ENCODE results near the gene TLE1.
"Not testable (repeated sequence)": the region's sequence is repeated elsewhere in the genome, so short reads cannot be mapped to it uniquely, and the experiment has no call there.

Gene TLE1

GRCh38 chr9:81716409-81716808, 27.1 kb upstream of the TLE1 start:
- Histone ChIP-seq H3K9ac (ENCODE audit: low read length) (no peak overlapping the region), H3K27ac (ENCODE audit: low read length) (no peak overlapping the region), H3K27me3 (ENCODE audit: control insufficient read depth, insufficient read depth, low read length) (no peaks in the 10 kb centered on the region), H3K4me3 (ENCODE audit: low read length) (no peak overlapping the region), H3K9me3 (ENCODE audit: control insufficient read depth, low read depth, low read length) (no peaks in the 10 kb centered on the region), H3K36me3 (ENCODE audit: control insufficient read depth, low read depth, low read length) (no peaks in the 10 kb centered on the region), H3K4me1 (ENCODE audit: control insufficient read depth, low read depth, low read length) (peaks cover 25% of the 10 kb centered on the region)

GRCh38 chr9:81705578-81705977, 16.2 kb upstream of the TLE1 start:
- Histone ChIP-seq H3K9me3 (ENCODE audit: control insufficient read depth, low read depth, low read length) (no peaks in the 10 kb centered on the region), H3K4me3 (ENCODE audit: low read length) (no peak overlapping the region), H3K27me3 (ENCODE audit: control insufficient read depth, insufficient read depth, low read length) (no peaks in the 10 kb centered on the region), H3K4me1 (ENCODE audit: control insufficient read depth, low read depth, low read length) (no peaks in the 10 kb centered on the region), H3K36me3 (ENCODE audit: control insufficient read depth, low read depth, low read length) (no peaks in the 10 kb centered on the region), H3K9ac (ENCODE audit: low read length) (no peak overlapping the region), H3K27ac (ENCODE audit: low read length) (no peak overlapping the region)

GRCh38 chr9:81694541-81694940, 5.2 kb upstream of the TLE1 start:
- H3K9ac ChIP-seq (ENCODE audit: low read length) = no peak overlapping the region
- H3K27ac ChIP-seq (ENCODE audit: low read length) = no peak overlapping the region
- peaks cover 17% of the 10 kb centered on the region for H3K27me3 ChIP-seq (ENCODE audit: control insufficient read depth, insufficient read depth, low read length)
- H3K4me1 ChIP-seq (ENCODE audit: control insufficient read depth, low read depth, low read length) = peaks cover 27% of the 10 kb centered on the region
- H3K36me3 ChIP-seq (ENCODE audit: control insufficient read depth, low read depth, low read length) = no peaks in the 10 kb centered on the region
- H3K9me3 ChIP-seq (ENCODE audit: control insufficient read depth, low read depth, low read length) = no peaks in the 10 kb centered on the region
- no peak overlapping the region for H3K4me3 ChIP-seq (ENCODE audit: low read length)

DNA sequence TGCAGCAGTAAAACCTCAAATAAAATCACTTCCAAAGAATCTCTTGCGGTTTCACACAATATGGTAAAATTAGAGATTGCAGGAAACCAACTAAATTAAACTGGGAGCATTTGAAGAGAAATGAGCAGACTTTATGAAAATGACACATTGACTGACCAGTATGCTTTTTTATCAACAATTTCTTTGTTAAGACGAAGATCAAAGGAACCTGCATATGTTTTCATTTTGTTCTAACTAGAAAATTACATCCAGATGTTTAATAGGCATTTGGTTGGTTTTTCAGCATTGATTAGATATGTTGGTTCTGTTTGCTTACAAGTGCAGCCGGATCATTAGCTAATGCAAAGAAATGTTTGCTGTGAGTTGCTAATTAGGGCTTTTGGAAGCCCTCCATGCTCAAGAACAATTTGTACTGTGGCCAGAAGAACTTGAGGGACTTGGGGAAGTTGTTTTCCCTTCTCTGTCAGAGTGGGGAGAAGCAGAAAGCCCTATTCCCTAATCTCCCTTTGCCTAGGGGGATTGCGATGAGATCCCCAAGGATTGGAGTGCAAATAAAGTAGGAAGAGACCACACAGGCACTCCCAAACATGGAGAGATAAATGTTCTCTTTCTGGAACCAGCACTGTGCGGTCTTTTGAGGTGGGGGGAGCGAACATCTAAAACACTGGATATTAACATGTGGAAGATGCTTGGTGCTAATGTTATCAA, 4.5 kb upstream of the TLE1 start:
- H3K9me3 ChIP-seq (ENCODE audit: control insufficient read depth, low read depth, low read length) = no peaks in the 10 kb centered on the region
- no peak overlapping the region for H3K27ac ChIP-seq (ENCODE audit: low read length)
- H3K27me3 ChIP-seq (ENCODE audit: control insufficient read depth, insufficient read depth, low read length) = peaks cover 17% of the 10 kb centered on the region
- H3K36me3 ChIP-seq (ENCODE audit: control insufficient read depth, low read depth, low read length) = no peaks in the 10 kb centered on the region
- peaks cover 21% of the 10 kb centered on the region for H3K4me1 ChIP-seq (ENCODE audit: control insufficient read depth, low read depth, low read length)
- H3K4me3 ChIP-seq (ENCODE audit: low read length) = no peak overlapping the region
- no peak overlapping the region for H3K9ac ChIP-seq (ENCODE audit: low read length)

DNA sequence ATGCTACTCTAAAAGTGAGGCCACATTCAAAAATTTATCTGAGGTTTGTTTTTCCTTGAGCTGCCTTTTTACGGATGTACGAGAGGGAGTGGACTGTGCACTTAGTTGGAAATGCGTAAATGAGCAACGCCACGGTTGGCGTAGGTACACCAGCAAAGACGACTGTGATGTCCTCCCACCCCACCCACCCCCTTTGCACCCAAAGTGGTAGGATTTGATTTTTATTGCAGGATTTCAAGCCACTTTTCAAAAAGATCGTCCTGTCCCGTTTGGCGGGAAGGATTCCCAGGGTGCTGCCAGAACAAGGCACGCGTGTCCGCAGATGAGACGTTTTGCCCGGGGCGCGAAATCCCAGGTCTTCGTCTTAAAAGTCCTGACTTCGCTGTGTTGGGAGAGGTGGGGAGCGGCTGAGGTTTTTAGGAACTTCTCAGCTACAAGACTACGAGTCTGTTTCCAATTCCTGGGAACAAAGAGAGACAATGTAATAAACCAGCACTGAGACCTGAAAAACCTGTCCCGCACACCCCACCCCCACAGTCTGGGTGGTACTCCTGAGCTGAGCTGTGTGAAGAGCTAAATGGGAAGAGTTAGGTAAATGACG, 1.0 kb upstream of the TLE1 start:
- Histone ChIP-seq H3K4me1 (ENCODE audit: control insufficient read depth, low read depth, low read length) (peaks cover 33% of the 10 kb centered on the region), H3K4me3 (ENCODE audit: low read length) (peak overlapping the region; percentile 82), H3K9ac (ENCODE audit: low read length) (peak overlapping the region; percentile 75), H3K27ac (ENCODE audit: low read length) (no peak overlapping the region), H3K27me3 (ENCODE audit: control insufficient read depth, insufficient read depth, low read length) (peaks cover 17% of the 10 kb centered on the region), H3K36me3 (ENCODE audit: control insufficient read depth, low read depth, low read length) (peaks cover 11% of the 10 kb centered on the region), H3K9me3 (ENCODE audit: control insufficient read depth, low read depth, low read length) (no peaks in the 10 kb centered on the region)

DNA sequence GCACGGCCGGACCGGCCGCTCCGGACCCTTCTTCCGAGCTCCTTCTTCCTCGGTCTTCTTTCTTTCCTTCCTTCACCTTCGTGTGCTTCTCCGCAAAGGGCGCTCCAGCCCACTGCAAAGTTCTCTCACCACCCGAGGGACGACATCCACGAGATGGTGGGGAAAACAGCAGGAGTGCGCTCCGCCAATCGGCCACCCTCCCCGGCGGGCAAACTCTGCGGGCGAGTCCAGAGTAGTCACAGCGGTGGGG, 329 bp downstream of the TLE1 start:
- H3K27ac ChIP-seq (ENCODE audit: low read length) = peak overlapping the region; percentile 30
- H3K27me3 ChIP-seq (ENCODE audit: control insufficient read depth, insufficient read depth, low read length) = peaks cover 17% of the 10 kb centered on the region
- H3K4me3 ChIP-seq (ENCODE audit: low read length) = peak overlapping the region; percentile 83
- H3K36me3 ChIP-seq (ENCODE audit: control insufficient read depth, low read depth, low read length) = peaks cover 24% of the 10 kb centered on the region
- not testable (repeated sequence) for H3K9me3 ChIP-seq (ENCODE audit: control insufficient read depth, low read depth, low read length)
- peak overlapping the region; percentile 85 for H3K9ac ChIP-seq (ENCODE audit: low read length)
- peaks cover 41% of the 10 kb centered on the region for H3K4me1 ChIP-seq (ENCODE audit: control insufficient read depth, low read depth, low read length)

DNA sequence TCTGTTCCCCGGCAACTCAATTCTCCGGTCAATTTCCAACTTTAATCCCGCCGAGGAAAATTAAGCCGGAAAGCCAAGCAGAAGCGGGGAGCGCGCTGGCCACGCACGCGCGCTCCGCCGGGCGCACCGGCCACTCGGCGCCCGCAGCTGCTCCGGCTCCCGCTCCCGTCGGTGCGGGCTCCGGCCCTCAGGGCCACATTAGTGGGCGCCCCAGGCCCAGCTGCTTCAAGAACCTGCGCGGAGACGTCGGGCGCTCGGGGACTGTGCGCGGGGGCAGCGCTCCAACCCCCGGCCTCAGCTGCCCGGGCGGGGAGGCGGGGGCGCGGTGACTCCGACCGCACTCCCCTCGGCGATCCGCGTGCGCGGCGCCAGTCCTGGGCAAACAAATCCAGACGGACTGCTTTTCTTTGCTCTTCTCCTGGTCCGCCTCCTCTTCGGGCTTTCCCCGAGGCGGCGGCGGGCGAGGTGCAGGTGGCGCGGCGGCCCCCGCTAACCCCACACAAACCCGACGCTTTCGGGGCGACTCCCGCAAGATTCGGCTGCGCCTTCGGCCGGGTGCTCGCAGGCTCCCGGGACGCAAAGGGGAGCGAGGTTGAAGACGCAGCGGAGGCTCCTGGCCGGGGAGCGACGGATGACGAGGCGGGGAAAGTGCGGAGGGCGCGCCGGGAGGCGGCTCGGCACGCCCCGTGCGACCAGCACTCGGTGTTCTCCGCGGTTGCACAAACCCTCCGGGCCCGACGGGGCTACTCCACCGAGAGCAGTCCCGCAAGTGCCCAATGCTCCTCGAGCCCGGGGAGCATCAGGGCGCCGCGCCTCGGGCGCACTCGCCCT, 870 bp downstream of the TLE1 start:
- Histone ChIP-seq H3K9ac (ENCODE audit: low read length) (peak overlapping the region; percentile 85), H3K4me3 (ENCODE audit: low read length) (peak overlapping the region; percentile 83), H3K27me3 (ENCODE audit: control insufficient read depth, insufficient read depth, low read length) (peaks cover 17% of the 10 kb centered on the region), H3K27ac (ENCODE audit: low read length) (peak overlapping the region; percentile 30), H3K36me3 (ENCODE audit: control insufficient read depth, low read depth, low read length) (peaks cover 29% of the 10 kb centered on the region), H3K4me1 (ENCODE audit: control insufficient read depth, low read depth, low read length) (peaks cover 41% of the 10 kb centered on the region)
- H3K9me3 ChIP-seq (ENCODE audit: control insufficient read depth, low read depth, low read length) = not testable (repeated sequence)

DNA sequence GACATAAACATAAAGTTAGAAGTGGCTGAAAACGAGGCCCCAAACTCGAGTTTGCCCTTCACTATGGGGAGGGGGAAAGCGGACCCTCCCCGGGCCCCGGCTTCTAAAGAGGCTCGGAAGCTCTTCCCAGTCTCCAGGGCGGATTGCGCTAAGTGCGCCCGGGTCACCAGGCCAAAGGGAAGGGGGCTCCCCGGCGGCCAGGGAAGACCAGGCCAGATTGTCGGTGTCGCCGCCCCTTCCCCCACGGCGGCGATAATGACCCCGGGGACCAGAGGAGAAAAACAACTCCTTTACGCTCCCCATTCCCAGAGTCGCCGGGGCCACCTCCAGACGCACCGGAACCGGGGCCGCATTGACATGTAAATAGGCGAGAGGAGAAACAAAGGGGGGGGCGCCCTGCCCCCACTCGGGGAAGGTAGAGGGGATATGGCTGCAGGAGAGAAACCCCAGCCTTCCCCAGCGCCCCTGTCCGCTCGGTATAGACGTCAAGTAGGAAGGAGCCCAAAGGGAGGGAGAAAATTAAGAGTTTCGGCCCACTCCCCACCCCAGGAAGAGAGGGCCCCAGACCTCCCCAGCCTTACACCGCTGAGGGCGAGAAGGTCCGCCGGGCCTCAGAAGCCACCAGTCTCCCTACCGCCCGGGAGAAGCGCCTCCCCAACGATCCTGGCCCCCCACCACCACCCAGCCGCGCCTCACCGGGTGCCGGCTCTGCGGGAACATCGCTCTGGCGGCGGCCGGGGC, 1.7 kb downstream of the TLE1 start:
- H3K27ac ChIP-seq (ENCODE audit: low read length) = peak overlapping the region; percentile 20
- H3K4me1 ChIP-seq (ENCODE audit: control insufficient read depth, low read depth, low read length) = peaks cover 42% of the 10 kb centered on the region
- peaks cover 17% of the 10 kb centered on the region for H3K27me3 ChIP-seq (ENCODE audit: control insufficient read depth, insufficient read depth, low read length)
- H3K36me3 ChIP-seq (ENCODE audit: control insufficient read depth, low read depth, low read length) = peaks cover 36% of the 10 kb centered on the region
- no peaks in the 10 kb centered on the region for H3K9me3 ChIP-seq (ENCODE audit: control insufficient read depth, low read depth, low read length)
- peak overlapping the region; percentile 83 for H3K4me3 ChIP-seq (ENCODE audit: low read length)
- H3K9ac ChIP-seq (ENCODE audit: low read length) = peak overlapping the region; percentile 85

DNA sequence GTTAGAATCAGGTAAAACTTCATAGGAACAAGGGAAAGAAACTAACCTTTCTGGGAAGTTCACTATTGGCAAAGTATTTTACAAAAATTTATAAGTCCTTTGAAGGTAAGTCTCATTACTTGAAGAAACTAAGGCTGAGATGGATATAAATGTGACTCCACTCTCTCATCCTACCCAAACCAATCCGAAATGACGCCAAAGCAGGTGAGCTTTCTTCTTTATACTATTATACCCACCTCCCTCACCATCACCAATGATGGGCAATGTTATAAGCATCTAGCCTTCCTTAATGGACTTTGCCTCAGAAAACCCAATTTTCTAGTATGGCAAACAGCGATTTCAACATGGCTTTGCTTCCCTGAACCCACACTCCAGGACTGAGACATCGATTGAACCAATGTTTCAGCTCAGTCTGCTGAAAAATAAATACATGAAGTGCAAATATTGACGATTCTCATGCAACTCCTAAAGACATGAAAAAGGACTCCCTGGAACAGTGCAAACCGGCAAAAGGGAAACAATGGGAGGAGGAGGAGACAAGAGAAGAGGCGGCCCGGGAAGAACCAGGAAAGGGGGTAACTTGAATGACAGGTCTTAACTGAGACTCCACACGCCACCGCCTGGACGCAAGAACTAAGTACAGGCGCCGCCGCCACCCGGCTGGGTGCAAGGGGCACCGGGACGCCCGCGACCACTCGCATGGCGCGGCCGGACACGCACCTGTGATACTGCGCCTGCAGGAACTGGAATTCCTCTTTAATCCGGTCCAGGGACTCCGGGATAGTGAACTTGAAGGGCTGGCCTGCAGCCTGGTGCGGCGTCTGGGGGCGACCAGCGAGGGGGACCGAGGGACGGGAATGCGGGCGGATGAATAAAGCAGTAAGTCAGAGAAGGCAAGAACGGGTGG, 2.5 kb downstream of the TLE1 start:
- no peaks in the 10 kb centered on the region for H3K9me3 ChIP-seq (ENCODE audit: control insufficient read depth, low read depth, low read length)
- H3K4me3 ChIP-seq (ENCODE audit: low read length) = peak overlapping the region; percentile 83
- H3K9ac ChIP-seq (ENCODE audit: low read length) = peak overlapping the region; percentile 85
- peaks cover 42% of the 10 kb centered on the region for H3K4me1 ChIP-seq (ENCODE audit: control insufficient read depth, low read depth, low read length)
- H3K27ac ChIP-seq (ENCODE audit: low read length) = no peak overlapping the region
- peaks cover 42% of the 10 kb centered on the region for H3K36me3 ChIP-seq (ENCODE audit: control insufficient read depth, low read depth, low read length)
- H3K27me3 ChIP-seq (ENCODE audit: control insufficient read depth, insufficient read depth, low read length) = peaks cover 15% of the 10 kb centered on the region

- peak overlapping the region; percentile 83 for H3K4me3 ChIP-seq (ENCODE audit: low read length)
- H3K27me3 ChIP-seq (ENCODE audit: control insufficient read depth, insufficient read depth, low read length) = peaks cover 6% of the 10 kb centered on the region
- no peaks in the 10 kb centered on the region for H3K9me3 ChIP-seq (ENCODE audit: control insufficient read depth, low read depth, low read length)
- no peak overlapping the region for H3K9ac ChIP-seq (ENCODE audit: low read length)
- H3K36me3 ChIP-seq (ENCODE audit: control insufficient read depth, low read depth, low read length) = peaks cover 46% of the 10 kb centered on the region
- H3K4me1 ChIP-seq (ENCODE audit: control insufficient read depth, low read depth, low read length) = peaks cover 39% of the 10 kb centered on the region
- H3K27ac ChIP-seq (ENCODE audit: low read length) = no peak overlapping the region
These were observed 3.4 kb downstream of the TLE1 start for GRCh38 chr9:81685763-81686613.

Data from iPS-18a (cell line).